Fibroblast of mammary gland (primary cell): ENCODE data around the gene C1orf50.

ENCODE experiments used
- DNase-seq: peaks from one replicate; pipeline ENCODE4 v3.0.0-alpha.2; 2010; ENCODE audit warnings: low read depth
- H3K4me3 ChIP-seq: 2 replicates; pipeline ENCODE4 v1.5.1; 2011; ENCODE audit warnings: low read depth, mild to moderate bottlenecking, low read length, moderate library complexity; ENCODE audit not compliant: control insufficient read depth
- TF ChIP-seq, protein P1 (sequence below): conservative IDR thresholded peaks from 2 replicates; pipeline ENCODE4 v1.5.1; 2011; ENCODE audit warnings: low read depth, low read length, inconsistent platforms; ENCODE audit not compliant: control insufficient read depth, insufficient read depth

C1orf50 gene

DNA sequence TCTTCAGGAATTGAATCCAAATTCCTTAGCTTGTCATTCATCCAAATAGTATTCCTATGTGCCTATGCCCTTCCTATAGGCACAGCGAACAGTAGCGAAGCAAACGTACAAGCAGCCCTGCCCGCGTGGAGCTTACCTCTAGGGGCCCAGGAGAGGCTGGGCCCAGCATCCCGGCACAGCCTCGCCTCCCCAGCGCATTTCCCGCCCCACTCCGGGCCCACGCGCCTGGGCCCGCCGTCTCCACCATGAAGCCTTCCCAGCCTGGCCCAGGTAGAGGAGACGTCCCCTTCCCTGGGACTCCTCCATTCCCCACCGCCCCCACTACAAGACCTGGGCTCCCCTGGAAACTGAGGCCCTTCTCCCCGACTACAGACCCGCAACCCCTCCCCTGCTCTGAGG lies 17.5 kb downstream of the C1orf50 start:
- TF ChIP-seq, protein P1, sequence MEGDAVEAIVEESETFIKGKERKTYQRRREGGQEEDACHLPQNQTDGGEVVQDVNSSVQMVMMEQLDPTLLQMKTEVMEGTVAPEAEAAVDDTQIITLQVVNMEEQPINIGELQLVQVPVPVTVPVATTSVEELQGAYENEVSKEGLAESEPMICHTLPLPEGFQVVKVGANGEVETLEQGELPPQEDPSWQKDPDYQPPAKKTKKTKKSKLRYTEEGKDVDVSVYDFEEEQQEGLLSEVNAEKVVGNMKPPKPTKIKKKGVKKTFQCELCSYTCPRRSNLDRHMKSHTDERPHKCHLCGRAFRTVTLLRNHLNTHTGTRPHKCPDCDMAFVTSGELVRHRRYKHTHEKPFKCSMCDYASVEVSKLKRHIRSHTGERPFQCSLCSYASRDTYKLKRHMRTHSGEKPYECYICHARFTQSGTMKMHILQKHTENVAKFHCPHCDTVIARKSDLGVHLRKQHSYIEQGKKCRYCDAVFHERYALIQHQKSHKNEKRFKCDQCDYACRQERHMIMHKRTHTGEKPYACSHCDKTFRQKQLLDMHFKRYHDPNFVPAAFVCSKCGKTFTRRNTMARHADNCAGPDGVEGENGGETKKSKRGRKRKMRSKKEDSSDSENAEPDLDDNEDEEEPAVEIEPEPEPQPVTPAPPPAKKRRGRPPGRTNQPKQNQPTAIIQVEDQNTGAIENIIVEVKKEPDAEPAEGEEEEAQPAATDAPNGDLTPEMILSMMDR: no peak
- DNase-seq: no peak
- no peak overlapping the region for H3K4me3 ChIP-seq

DNA sequence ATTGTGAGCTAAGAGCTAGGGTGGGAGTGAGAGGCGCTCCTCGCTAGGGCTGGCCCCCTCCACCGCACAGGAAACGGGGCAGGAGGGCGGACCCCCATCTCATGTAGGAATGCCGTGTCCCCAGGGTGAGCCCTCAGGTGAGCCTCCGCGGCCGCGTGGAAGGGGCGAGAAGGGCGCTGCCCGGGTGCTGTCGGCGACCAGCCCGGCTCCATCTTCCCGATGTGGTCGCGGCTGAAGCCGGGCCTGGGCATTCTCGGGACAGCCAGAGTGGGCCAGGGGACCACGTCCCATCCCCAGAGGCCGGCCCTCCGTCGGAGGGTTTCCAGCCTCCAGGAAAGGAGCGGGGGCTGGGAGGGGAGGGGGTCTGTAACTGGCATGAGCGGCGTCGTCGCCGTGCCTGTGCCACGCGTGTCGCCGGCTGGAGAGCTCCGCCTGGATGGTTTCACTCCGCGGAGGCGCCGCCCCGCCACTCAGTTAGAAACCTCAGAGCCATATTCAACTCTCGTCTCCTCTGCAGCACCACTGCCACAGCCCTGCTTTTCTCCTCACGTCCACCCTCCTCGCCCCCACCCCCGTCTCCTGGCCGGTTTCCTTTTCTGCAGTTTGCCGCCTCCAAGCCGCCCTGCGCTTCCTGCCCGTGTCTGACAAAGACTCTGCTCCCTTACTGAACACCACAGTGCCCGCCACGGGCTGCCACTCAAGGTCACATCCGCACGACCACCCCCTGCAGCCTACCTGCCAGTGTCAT lies 18.1 kb downstream of the C1orf50 start, which contains the start of gene TMEM269:
Gene TMEM269, plus strand, starts transcription at position 46 of the 748 bp plus-strand sequence. CDS start 4,903 bp downstream, outside the sequence.
- no peak for DNase-seq
- TF ChIP-seq, protein P1: no peak
- peak within 1 kb of the TSS; percentile 27 for H3K4me3 ChIP-seq

DNA sequence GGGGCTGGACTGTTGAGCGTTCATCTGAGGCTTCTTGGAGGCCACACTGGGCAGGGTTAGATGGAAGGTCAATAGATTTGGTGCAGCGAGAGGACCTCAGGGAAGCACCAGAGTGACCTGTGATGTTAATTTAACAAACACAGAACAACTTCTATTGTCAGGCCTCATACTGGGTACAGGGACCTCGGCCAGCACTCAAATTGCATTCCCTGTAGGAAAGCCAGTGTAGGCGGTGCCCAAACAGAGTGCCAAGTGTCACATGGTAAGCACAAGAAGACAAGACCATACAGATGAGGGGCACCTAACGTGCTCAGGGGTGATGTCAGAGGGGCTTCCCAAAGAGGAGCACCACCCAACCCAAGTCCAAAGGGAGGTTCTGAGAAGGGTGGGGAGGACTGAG lies 19.0 kb downstream of the C1orf50 start:
- TF ChIP-seq, protein P1: no peak
- H3K4me3 ChIP-seq: no peak overlapping the region
- no peak for DNase-seq

DNA sequence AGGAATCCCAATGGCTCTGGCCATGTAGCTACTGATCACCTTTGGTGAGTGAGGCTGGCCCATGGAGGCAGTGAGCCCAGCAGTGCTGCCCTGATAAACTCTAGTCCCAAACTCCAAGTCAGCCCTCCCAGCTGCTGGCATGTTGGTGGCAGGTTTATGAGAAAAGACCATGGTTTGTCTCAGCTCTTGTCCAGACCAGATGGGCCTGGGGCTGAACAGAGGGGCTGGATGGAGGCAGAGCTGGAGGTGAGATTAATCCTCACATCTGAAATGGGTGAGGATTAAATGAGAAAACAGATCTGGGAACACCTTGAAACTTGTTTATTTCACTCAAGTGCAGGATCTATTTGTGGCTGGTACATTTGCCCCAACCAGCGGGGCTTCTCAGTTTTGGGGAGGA lies 21.0 kb downstream of the C1orf50 start:
- TF ChIP-seq, protein P1: no peak
- H3K4me3 ChIP-seq: no peak overlapping the region
- no peak for DNase-seq

DNA sequence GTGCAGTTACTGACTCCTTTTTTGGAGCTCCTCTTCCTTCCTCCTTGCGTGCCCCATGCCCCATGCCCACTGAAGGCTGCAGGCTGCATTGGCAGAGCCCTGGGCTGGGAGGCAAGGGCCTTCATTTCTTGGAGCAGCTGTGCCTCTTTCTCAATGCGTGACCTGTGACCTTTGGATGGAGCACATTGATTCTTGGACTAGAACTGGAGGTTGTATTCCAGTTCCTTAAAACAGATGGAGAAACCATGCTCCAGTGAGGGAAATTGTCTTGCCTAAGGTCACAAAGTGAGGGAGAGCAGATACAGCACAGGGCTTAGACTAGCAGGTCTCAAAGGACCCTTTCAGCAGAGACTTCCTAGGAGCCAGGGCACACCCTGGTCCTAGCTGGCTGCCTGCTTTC lies 26.8 kb downstream of the C1orf50 start:
- H3K4me3 ChIP-seq: no peak overlapping the region
- peak; percentile 40 for DNase-seq
- TF ChIP-seq, protein P1: no peak

DNA sequence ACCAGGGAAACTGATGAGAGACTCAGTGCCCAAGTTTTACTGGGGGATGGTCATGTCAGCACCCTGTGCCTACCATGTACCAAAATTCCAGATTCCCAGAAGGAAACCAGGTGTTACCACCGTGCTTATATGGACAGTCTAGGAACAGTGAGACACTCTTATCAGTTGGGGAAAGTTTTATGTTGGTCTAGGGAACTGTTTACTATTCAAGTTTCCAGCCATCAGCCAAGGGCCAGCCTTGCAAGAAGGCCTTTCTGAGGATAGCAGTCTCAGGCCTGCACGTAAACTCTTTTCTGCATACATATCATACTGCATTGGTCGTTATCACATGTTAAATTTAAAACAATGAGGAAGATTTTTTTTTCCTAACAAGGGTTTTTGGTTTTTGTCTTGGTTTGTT lies 30.4 kb downstream of the C1orf50 start:
- no peak for DNase-seq
- TF ChIP-seq, protein P1: no peak
- H3K4me3 ChIP-seq: no peak overlapping the region
